Measurements from ENCODE around the gene KANK2. TPM values are rescaled to one million over a fixed set of nuclear protein-coding genes. Genes with fewer than 3 reads are reported as not detected.

KANK2 gene
- total RNA-seq, 1 experiment from 2014 or later, result 17.6 TPM

GRCh38 chr19:11171144-11171543, 26.2 kb downstream of the KANK2 start:
- Histone ChIP-seq H3K36me3 (ENCODE audit: control insufficient read depth, insufficient read depth, low read length) (no peaks in the 10 kb centered on the region; the same call in none of the 2 replicates), H3K4me3 (ENCODE audit: low read depth, low read length) (no peak overlapping the region), H3K4me1 (no peaks in the 10 kb centered on the region), H3K9me3 (no peaks in the 10 kb centered on the region), H3K27me3 (replicated peaks; ENCODE audit: control insufficient read depth, insufficient read depth, low read length) (no peaks in the 10 kb centered on the region)
- Mint-ChIP-seq H3K36me3 (ENCODE audit: insufficient read depth, unreplicated experiment) (no peaks in the 10 kb centered on the region), H3K9me3 (ENCODE audit: unreplicated experiment) (no peaks in the 10 kb centered on the region), H3K27ac (ENCODE audit: unreplicated experiment) (no peak overlapping the region), H3K4me3 (ENCODE audit: unreplicated experiment) (no peak overlapping the region), H3K4me1 (ENCODE audit: low read depth, unreplicated experiment) (no peaks in the 10 kb centered on the region), H3K27me3 (ENCODE audit: insufficient read depth, unreplicated experiment) (no peaks in the 10 kb centered on the region)
- no peak for DNase-seq
- TF ChIP-seq CTCF (IDR thresholded peaks at IDR 0.05; ENCODE audit: insufficient read depth in 1 of 2, low read depth in 1 of 2, low read length in 1 of 2, severe bottlenecking in 1 of 2, unreplicated experiment in 1 of 2), result no peak
- intact Hi-C loops (cut with micrococcal nuclease; ENCODE audit: unreplicated experiment), result no loop called here
- CTCF ChIA-PET, result no interaction called here
- POLR2A ChIA-PET, result no interaction called here
- no TSS peak for BruUV-seq (replicated peaks)

DNA sequence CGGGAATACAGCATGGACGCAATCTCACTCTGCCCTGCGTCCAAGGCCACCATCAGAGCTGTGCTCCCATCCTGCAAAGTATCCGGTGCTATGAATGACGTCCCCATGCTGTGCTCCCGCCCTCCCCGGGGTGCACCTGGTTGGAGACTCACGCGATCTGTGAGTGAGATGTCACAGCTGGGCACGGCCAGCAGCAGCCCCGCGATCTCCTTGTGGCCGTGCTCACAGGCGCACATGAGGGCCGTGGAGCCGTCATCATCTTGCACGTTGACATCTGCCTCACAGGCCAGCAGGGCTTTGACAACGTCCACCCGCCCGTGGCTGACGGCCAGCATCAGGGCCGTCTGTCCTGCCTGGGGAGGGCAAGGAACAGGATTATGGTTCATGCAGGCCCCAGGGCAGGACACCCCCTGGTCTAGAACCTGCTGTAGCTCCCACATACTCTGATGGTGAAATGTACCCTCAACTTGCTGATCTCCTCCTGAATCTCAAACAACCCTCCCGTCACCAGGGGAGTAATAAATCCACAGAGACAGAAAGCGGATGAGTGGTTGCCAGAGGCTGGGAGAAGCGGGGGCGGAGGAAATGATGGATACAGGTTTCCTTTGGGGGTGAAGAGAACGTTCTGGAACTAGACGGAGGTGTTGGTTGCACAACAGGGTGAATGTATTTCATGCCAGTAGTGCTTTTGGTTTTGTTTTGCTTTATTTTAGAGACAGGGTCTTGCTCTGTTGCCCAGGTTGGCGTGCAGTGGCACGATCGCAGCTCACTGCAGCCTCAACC, 27.3 kb downstream of the KANK2 start:
- Mint-ChIP-seq H3K27ac (ENCODE audit: unreplicated experiment) (no peak overlapping the region), H3K4me1 (ENCODE audit: low read depth, unreplicated experiment) (no peaks in the 10 kb centered on the region)
- BruUV-seq (replicated peaks), result no TSS peak

GRCh38 chr19:11168568-11168967, 28.8 kb downstream of the KANK2 start:
- H3K9me3 ChIP-seq, result no peaks in the 10 kb centered on the region
- Mint-ChIP-seq H3K27ac (ENCODE audit: unreplicated experiment) (no peak overlapping the region), H3K4me1 (ENCODE audit: low read depth, unreplicated experiment) (no peaks in the 10 kb centered on the region), H3K4me3 (ENCODE audit: unreplicated experiment) (no peak overlapping the region), H3K27me3 (ENCODE audit: insufficient read depth, unreplicated experiment) (no peaks in the 10 kb centered on the region), H3K36me3 (ENCODE audit: insufficient read depth, unreplicated experiment) (no peaks in the 10 kb centered on the region), H3K9me3 (ENCODE audit: unreplicated experiment) (no peaks in the 10 kb centered on the region)
- no peak for TF ChIP-seq CTCF (IDR thresholded peaks at IDR 0.05; ENCODE audit: insufficient read depth in 1 of 2, low read depth in 1 of 2, low read length in 1 of 2, severe bottlenecking in 1 of 2, unreplicated experiment in 1 of 2)
- no TSS peak for BruUV-seq (replicated peaks)
- H3K4me1 ChIP-seq, result no peaks in the 10 kb centered on the region
- POLR2A ChIA-PET, result no interaction called here
- H3K36me3 ChIP-seq (ENCODE audit: control insufficient read depth, insufficient read depth, low read length), result no peaks in the 10 kb centered on the region; the same call in none of the 2 replicates
- intact Hi-C loops (cut with micrococcal nuclease; ENCODE audit: unreplicated experiment), result no loop called here
- CTCF ChIA-PET, result no interaction called here
- no peaks in the 10 kb centered on the region for H3K27me3 ChIP-seq (replicated peaks; ENCODE audit: control insufficient read depth, insufficient read depth, low read length)
- no peak overlapping the region for H3K4me3 ChIP-seq (ENCODE audit: low read depth, low read length)
- no peak for DNase-seq

More for the DNA sequence above, 27.3 kb downstream of the KANK2 start:
- ChIA-PET POLR2A (no interaction called here), CTCF (interaction anchor here (0.6 kb wide), 1 partner anchor 34 kb away, joined by 3 read pairs; no protein-coding TSS in a partner anchor)
- no peak overlapping the region for H3K4me3 Mint-ChIP-seq (ENCODE audit: unreplicated experiment)
- TF ChIP-seq CTCF (IDR thresholded peaks at IDR 0.05; ENCODE audit: insufficient read depth in 1 of 2, low read depth in 1 of 2, low read length in 1 of 2, severe bottlenecking in 1 of 2, unreplicated experiment in 1 of 2), result no peak
- intact Hi-C loops (cut with micrococcal nuclease; ENCODE audit: unreplicated experiment), result no loop called here
- no peaks in the 10 kb centered on the region for H3K9me3 Mint-ChIP-seq (ENCODE audit: unreplicated experiment)
- H3K36me3 Mint-ChIP-seq (ENCODE audit: insufficient read depth, unreplicated experiment), result no peaks in the 10 kb centered on the region
- H3K4me3 ChIP-seq (ENCODE audit: low read depth, low read length), result no peak overlapping the region
- no peaks in the 10 kb centered on the region for H3K9me3 ChIP-seq
- H3K36me3 ChIP-seq (ENCODE audit: control insufficient read depth, insufficient read depth, low read length), result no peaks in the 10 kb centered on the region; the same call in none of the 2 replicates
- H3K27me3 ChIP-seq (replicated peaks; ENCODE audit: control insufficient read depth, insufficient read depth, low read length), result no peaks in the 10 kb centered on the region
- no peaks in the 10 kb centered on the region for H3K4me1 ChIP-seq
- no peaks in the 10 kb centered on the region for H3K27me3 Mint-ChIP-seq (ENCODE audit: insufficient read depth, unreplicated experiment)
- DNase-seq, result no peak
